Subcutaneous preadipocyte (primary cell): ENCODE data around the gene TAL1. TPM values are rescaled to one million over a fixed set of nuclear protein-coding genes. Genes with fewer than 3 reads are reported as not detected.

Source experiments
- total RNA-seq: library from RNA; depleted of rRNA; stranded (reverse); fragments of >200 nt; gene quantifications from 2 replicates; pipeline ENCODE4 v1.2.3, GENCODE V29; 2012

The TAL1 gene
- not detected in 2 replicates for total RNA-seq

DNA sequence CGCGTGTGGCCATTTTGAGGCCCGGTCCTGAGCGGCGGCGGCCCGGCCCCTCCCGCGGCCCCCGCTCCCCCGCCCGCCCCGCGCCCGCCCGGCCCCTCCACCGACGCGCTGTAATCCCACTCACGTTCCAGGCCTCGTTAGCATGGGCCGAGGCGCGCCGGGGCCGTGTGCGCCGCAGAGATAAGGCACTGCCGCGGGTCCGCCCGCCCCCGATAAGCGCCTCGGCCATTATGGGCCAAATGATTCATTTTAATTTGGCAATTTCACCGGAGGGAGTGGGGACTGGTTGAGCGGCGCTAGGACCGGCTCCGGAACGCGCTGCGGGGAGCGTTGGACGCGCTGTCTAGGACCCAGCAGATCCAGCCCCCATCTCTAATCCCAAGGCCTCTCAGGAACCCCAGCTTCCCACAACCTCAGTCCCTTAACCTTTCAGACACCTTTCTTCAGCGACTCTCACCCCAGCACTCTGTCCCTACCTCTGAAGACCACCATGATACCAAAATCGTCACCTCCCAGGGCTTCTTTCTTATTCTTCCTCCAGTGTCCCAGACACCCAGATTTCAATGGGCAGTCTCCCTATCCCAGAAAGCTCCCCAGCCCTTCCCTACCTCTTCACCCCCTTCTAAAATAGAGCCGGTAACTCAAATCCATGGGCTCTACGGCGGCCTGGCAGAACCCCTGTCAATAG lies at the start of gene TAL1:
Gene TAL1 (minus strand): TSS at position 39 of the 688 bp plus-strand sequence. CDS start 6,337 bp downstream, outside the sequence.

DNA sequence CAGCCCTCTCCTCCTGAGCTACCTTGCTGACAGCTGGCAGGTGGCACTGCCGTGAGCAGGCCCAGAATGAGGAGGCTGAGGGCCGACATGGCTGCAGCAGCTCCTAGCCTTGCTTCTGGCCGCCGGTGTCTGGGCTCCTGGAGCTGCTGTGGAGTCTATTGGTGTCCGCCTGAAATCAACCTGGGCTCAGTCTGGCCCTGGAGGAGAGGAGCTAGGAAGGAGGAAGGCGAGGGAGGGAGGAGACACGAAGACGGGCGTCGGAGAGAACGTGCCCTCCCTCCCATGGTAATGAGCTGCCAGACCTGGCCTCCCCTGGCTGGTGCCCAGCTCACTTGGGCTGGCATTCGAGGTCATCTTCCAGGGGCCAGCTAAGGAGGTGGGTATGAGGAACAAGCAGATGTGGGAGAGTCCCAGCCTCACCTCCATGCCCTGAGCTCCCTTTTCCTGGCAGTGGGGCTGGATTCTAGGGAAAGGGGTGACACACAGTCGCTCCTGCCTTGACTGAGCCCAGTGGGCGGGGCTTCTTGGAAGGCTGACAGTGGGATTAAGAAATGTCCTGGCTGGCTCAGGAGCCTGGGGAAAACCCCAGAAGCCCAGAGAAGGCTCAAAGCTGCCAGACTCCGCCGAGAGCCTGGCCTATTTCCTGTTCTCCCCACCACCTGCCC lies 42.0 kb downstream of the TAL1 start, which contains the start of gene PDZK1IP1:
Gene PDZK1IP1 (minus strand): TSS at position 193 of the 665 bp plus-strand sequence. CDS start 104 bp downstream, at position 89.

Other genes starting within 250 kb of the TAL1 start
- gene CYP4X1, start 208.6 kb downstream of the TAL1 start, total RNA-seq = under 0.01 and 0.20 TPM in 2 replicates
- not detected in 2 replicates for gene CYP4Z1, start 165.0 kb downstream of the TAL1 start, total RNA-seq
- gene CYP4A22, start 94.8 kb downstream of the TAL1 start, total RNA-seq = not detected in 2 replicates
- gene PDZK1IP1, start 42.2 kb downstream of the TAL1 start, total RNA-seq = not detected in 2 replicates
- gene STIL, start 81.9 kb upstream of the TAL1 start, total RNA-seq = 9.6 and 23.1 TPM in 2 replicates
- 66.5 and 75.1 TPM in 2 replicates for gene CMPK1, start 101.6 kb upstream of the TAL1 start, total RNA-seq
- not detected in 2 replicates for gene FOXE3, start 184.1 kb upstream of the TAL1 start, total RNA-seq
- gene FOXD2, start 205.8 kb upstream of the TAL1 start, total RNA-seq = under 0.01 and 0.20 TPM in 2 replicates